Measurements from ENCODE around the gene VPS33A. TPM values are rescaled to one million over a fixed set of nuclear protein-coding genes. Genes with fewer than 3 reads are reported as not detected.

Gene VPS33A
- total and polyA plus RNA-seq, 4 donors = 6.4 to 14.9 (median 10.0) TPM

GRCh38 chr12:122312926-122313325 is 46.6 kb upstream of the VPS33A start:
- TF ChIP-seq ATF3 (IDR thresholded peaks at IDR 0.05) (no peak), CTCF (IDR thresholded peaks at IDR 0.05; ENCODE audit: low read depth, low read length, missing input control) (no peak)
- WGBS = 98% methylated on average over 5 of the region's 5 CpGs
- H3K36me3 ChIP-seq (ENCODE audit: control insufficient read depth in 4 of 4, insufficient read depth in 3 of 4, low read depth in 1 of 4, low read length in 3 of 4) = peaks cover 13 to 76% (median 43%) of the 10 kb centered on the region in 4 donors

GRCh38 chr12:122311696-122312095 is 45.4 kb upstream of the VPS33A start:
- TF ChIP-seq HNF4G (IDR thresholded peaks at IDR 0.05) (no peak), ZBTB33 (IDR thresholded peaks at IDR 0.05) (no peak), EGR1 (IDR thresholded peaks at IDR 0.05; ENCODE audit: low read depth in 2 of 2) (no peak), REST (IDR thresholded peaks at IDR 0.05) (no peak), RAD21 (IDR thresholded peaks at IDR 0.05) (no peak), NR2F2 (IDR thresholded peaks at IDR 0.05) (no peak), SP1 (IDR thresholded peaks at IDR 0.05) (no peak), JUND (IDR thresholded peaks at IDR 0.05) (no peak), FOXA2 (IDR thresholded peaks at IDR 0.05) (no peak), ATF3 (IDR thresholded peaks at IDR 0.05) (no peak), YY1 (IDR thresholded peaks at IDR 0.05) (no peak), MAX (IDR thresholded peaks at IDR 0.05) (no peak), GABPA (IDR thresholded peaks at IDR 0.05 in 1 of 2, conservative IDR thresholded peaks at IDR 0.05 in 1 of 2) (no peak), TAF1 (conservative IDR thresholded peaks at IDR 0.05) (no peak)
- Histone ChIP-seq H3K9me3 (ENCODE audit: control insufficient read depth in 4 of 4, low read length in 3 of 4) (no peaks in the 10 kb centered on the region), H3K27me3 (ENCODE audit: control insufficient read depth in 4 of 4, insufficient read depth in 4 of 4, low read length in 3 of 4) (no peaks in the 10 kb centered on the region), H3K27ac (ENCODE audit: low read depth in 1 of 2, low read length in 2 of 2) (no peak overlapping the region), H3K4me3 (ENCODE audit: low read depth in 1 of 3, low read length in 3 of 3) (no peak overlapping the region), H3K36me3 (ENCODE audit: control insufficient read depth in 4 of 4, insufficient read depth in 3 of 4, low read depth in 1 of 4, low read length in 3 of 4) (peaks cover 11 to 67% (median 34%) of the 10 kb centered on the region in 4 donors), H3K9ac (ENCODE audit: low read depth in 1 of 2, low read length in 2 of 2) (no peak overlapping the region), H3K4me1 (ENCODE audit: control insufficient read depth in 4 of 4, insufficient read depth in 4 of 4, low read length in 3 of 4) (no peaks in the 10 kb centered on the region)
- WGBS = 91% methylated on average over 5 of the region's 5 CpGs
- DNase-seq (ENCODE audit: low spot score) = no peak

More at GRCh38 chr12:122312926-122313325, 46.6 kb upstream of the VPS33A start:
- H3K9ac ChIP-seq (ENCODE audit: low read depth in 1 of 2, low read length in 2 of 2) = no peak overlapping the region
- H3K27ac ChIP-seq (ENCODE audit: low read depth in 1 of 2, low read length in 2 of 2) = no peak overlapping the region
- H3K4me3 ChIP-seq (ENCODE audit: low read depth in 1 of 3, low read length in 3 of 3) = no peak overlapping the region
- no peaks in the 10 kb centered on the region for H3K4me1 ChIP-seq (ENCODE audit: control insufficient read depth in 4 of 4, insufficient read depth in 4 of 4, low read length in 3 of 4)
- H3K27me3 ChIP-seq (ENCODE audit: control insufficient read depth in 4 of 4, insufficient read depth in 4 of 4, low read length in 3 of 4) = no peaks in the 10 kb centered on the region
- no peak for DNase-seq (ENCODE audit: low spot score)
- H3K9me3 ChIP-seq (ENCODE audit: control insufficient read depth in 4 of 4, low read length in 3 of 4) = no peaks in the 10 kb centered on the region
